Liver (tissue), 9 donors: Measurements from ENCODE around the gene ARL2. TPM values are rescaled to one million over a fixed set of nuclear protein-coding genes. Genes with fewer than 3 reads are reported as not detected.

ENCODE experiments used
- DNase-seq: peaks from one replicate; pipeline ENCODE4 v3.0.0-alpha.2; 2017; ENCODE audit warnings: low spot score
- H3K27ac ChIP-seq, 2 donors: one replicate each; pipeline ENCODE4 v1.7.0; 2013; ENCODE audit warnings: inconsistent platforms in 2 of 2, low read length in 2 of 2, control low read depth in 1 of 2, low read depth in 1 of 2, mild to moderate bottlenecking in 1 of 2
- H3K27me3 ChIP-seq, 4 donors: one replicate each; pipeline versions ENCODE4 v1.6.1 to v1.7.0; 2013; ENCODE audit warnings: low read length in 3 of 4, inconsistent platforms in 1 of 4, mild to moderate bottlenecking in 1 of 4, moderate library complexity in 1 of 4; ENCODE audit not compliant: control insufficient read depth in 4 of 4, insufficient read depth in 4 of 4
- H3K36me3 ChIP-seq, 4 donors: one replicate each; pipeline versions ENCODE4 v1.6.1 to v1.7.0; 2013; ENCODE audit warnings: low read length in 3 of 4, mild to moderate bottlenecking in 3 of 4, low read depth in 1 of 4, moderate library complexity in 1 of 4; ENCODE audit not compliant: control insufficient read depth in 4 of 4, insufficient read depth in 3 of 4
- H3K4me1 ChIP-seq, 4 donors: one replicate each; pipeline versions ENCODE4 v1.6.1 to v1.7.0; 2013; ENCODE audit warnings: low read length in 3 of 4, mild to moderate bottlenecking in 3 of 4, moderate library complexity in 1 of 4; ENCODE audit not compliant: control insufficient read depth in 4 of 4, insufficient read depth in 4 of 4
- H3K4me3 ChIP-seq, 3 donors: one replicate each; pipeline versions ENCODE4 v1.6.1 to v1.7.0; 2013; ENCODE audit warnings: low read length in 3 of 3, control low read depth in 1 of 3, low read depth in 1 of 3, mild to moderate bottlenecking in 1 of 3
- H3K9ac ChIP-seq, 2 donors: one replicate each; pipeline ENCODE4 v1.7.0; 2013; ENCODE audit warnings: low read length in 2 of 2, mild to moderate bottlenecking in 2 of 2, moderate library complexity in 2 of 2, control low read depth in 1 of 2, low read depth in 1 of 2
- H3K9me3 ChIP-seq, 4 donors: one replicate each; pipeline versions ENCODE4 v1.6.1 to v1.7.0; 2013; ENCODE audit warnings: low read length in 3 of 4; ENCODE audit not compliant: control insufficient read depth in 4 of 4
- CTCF ChIP-seq: fragments of 150-350 bp; IDR thresholded peaks from 2 replicates; pipeline ENCODE4 v1.5.1; 2017; ENCODE audit warnings: improper control_type of control experiment, low read depth, low read length; ENCODE audit not compliant: missing input control
- EGR1 ChIP-seq, 2 donors: IDR thresholded peaks; 2 replicates each; pipeline ENCODE4 v1.6.1; 2016 to 2018; ENCODE audit warnings: antibody characterized with exemption in 2 of 2, low read depth in 2 of 2
- FOXA2 ChIP-seq: IDR thresholded peaks from 2 replicates; pipeline ENCODE4 v1.6.1; 2016; ENCODE audit warnings: antibody characterized with exemption
- GABPA ChIP-seq, 2 donors: IDR thresholded peaks in 1 of 2; conservative IDR thresholded peaks in 1 of 2; 2 replicates each; pipeline ENCODE4 v1.6.1; 2016; ENCODE audit warnings: antibody characterized with exemption in 2 of 2, mild to moderate bottlenecking in 1 of 2, moderate library complexity in 1 of 2
- HNF4A ChIP-seq, 2 donors: conservative IDR thresholded peaks; 2 replicates each; pipeline ENCODE4 v1.6.1; 2016; ENCODE audit warnings: antibody characterized with exemption in 2 of 2, mild to moderate bottlenecking in 2 of 2
- HNF4G ChIP-seq: IDR thresholded peaks from 2 replicates; pipeline ENCODE4 v1.6.1; 2016; ENCODE audit warnings: antibody characterized with exemption
- JUND ChIP-seq, 2 donors: IDR thresholded peaks; 2 replicates each; pipeline ENCODE4 v1.6.1; 2016; ENCODE audit warnings: antibody characterized with exemption in 2 of 2
- NR2F2 ChIP-seq: IDR thresholded peaks from 2 replicates; pipeline ENCODE4 v1.6.1; 2016; ENCODE audit warnings: antibody characterized with exemption
- REST ChIP-seq: IDR thresholded peaks from 2 replicates; pipeline ENCODE4 v1.6.1; 2016; ENCODE audit warnings: antibody characterized with exemption, mild to moderate bottlenecking
- RXRA ChIP-seq, 2 donors: IDR thresholded peaks; 2 replicates each; pipeline ENCODE4 v1.6.1; 2017 to 2018; ENCODE audit warnings: antibody characterized with exemption in 2 of 2, mild to moderate bottlenecking in 1 of 2
- SP1 ChIP-seq: IDR thresholded peaks from 2 replicates; pipeline ENCODE4 v1.6.1; 2018; ENCODE audit warnings: antibody characterized with exemption, mild to moderate bottlenecking
- TAF1 ChIP-seq: conservative IDR thresholded peaks from 2 replicates; pipeline ENCODE4 v1.6.1; 2016; ENCODE audit warnings: antibody characterized with exemption, mild to moderate bottlenecking
- YY1 ChIP-seq: IDR thresholded peaks from 2 replicates; pipeline ENCODE4 v1.6.1; 2016; ENCODE audit warnings: antibody characterized with exemption, mild to moderate bottlenecking
- WGBS: extraction: QIAGEN DNeasy Blood & Tissue Kit; methylation state at CpG from one replicate; pipeline ENCODE4 v1.1.7; 2013; 5-methylcytosine and 5-hydroxymethylcytosine counted together
- polyA plus RNA-seq, 2 donors: library from polyadenylated mRNA; stranded (reverse) in 1 of 2; unstranded in 1 of 2; fragments of 200-250 nt in 1 of 2; fragments of >200 nt in 1 of 2; fragmentation: Nextera tagmentation in 1 of 2; extraction: Ambion mirVana in 1 of 2; gene quantifications; one replicate each; pipeline versions ENCODE4 v1.2.1 to v1.2.3, GENCODE V29; 2013 to 2015
- total RNA-seq, 2 donors: library from RNA; depleted of rRNA; stranded (reverse); fragments of >200 nt; gene quantifications; one replicate each; pipeline ENCODE4 v1.2.3, GENCODE V29; 2014
- TF ChIP-seq, protein P1 (sequence below): IDR thresholded peaks from 2 replicates; pipeline ENCODE4 v1.6.1; 2016; ENCODE audit warnings: antibody characterized with exemption
- donor health status: healthy.
- donor health status: healthy.
- donor health status: healthy.
- donor health status: healthy.
- donor health status: healthy.

The ARL2 gene
- total and polyA plus RNA-seq, 4 donors: 10.8 to 19.5 (median 15.0) TPM

GRCh38 chr11:65017937-65018336 is 4.0 kb downstream of the ARL2 start:
- Histone ChIP-seq H3K9ac (no peak overlapping the region), H3K9me3 (no peaks in the 10 kb centered on the region), H3K36me3 (peaks cover 2 to 7% (median 2%) of the 10 kb centered on the region in 4 donors), H3K27me3 (no peaks in the 10 kb centered on the region), H3K4me1 (peaks cover 0 to 16% (median 10%) of the 10 kb centered on the region in 4 donors), H3K4me3 (no peak overlapping the region), H3K27ac (no peak overlapping the region)
- no peak for TF ChIP-seq TAF1
- no peak for TF ChIP-seq HNF4G
- no peak for TF ChIP-seq GABPA (IDR thresholded peaks at IDR 0.05 in 1 of 2, conservative IDR thresholded peaks at IDR 0.05 in 1 of 2)
- TF ChIP-seq HNF4A (conservative IDR thresholded peaks at IDR 0.05): no peak
- TF ChIP-seq CTCF: no peak
- no peak for TF ChIP-seq SP1
- no peak for TF ChIP-seq YY1
- TF ChIP-seq FOXA2: no peak
- no peak for TF ChIP-seq EGR1 (IDR thresholded peaks at IDR 0.05; ENCODE audit: low read depth in 2 of 2)
- TF ChIP-seq NR2F2: no peak
- no peak for TF ChIP-seq JUND (IDR thresholded peaks at IDR 0.05)
- TF ChIP-seq REST: no peak
- DNase-seq: no peak
- WGBS: 97% methylated on average over 6 of the region's 6 CpGs

DNA sequence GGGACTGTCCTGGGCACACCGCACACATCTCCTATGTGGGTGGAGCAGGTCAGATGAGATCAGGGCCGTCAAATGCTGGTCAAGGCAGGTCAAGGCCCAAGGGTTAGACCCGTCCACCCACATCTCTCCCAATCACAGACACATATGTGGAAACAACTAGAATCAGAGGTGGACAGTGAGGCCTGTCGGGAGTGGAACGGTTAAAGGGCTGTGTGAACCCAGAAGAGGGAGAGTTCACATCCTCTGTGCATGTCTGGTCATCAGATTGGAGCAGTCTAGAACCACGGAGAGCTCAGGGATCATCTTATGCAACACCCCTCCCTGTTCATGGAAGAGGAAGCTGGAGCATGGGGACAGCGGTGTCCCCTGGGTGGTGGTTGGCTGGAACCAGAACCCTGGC is 5.9 kb downstream of the ARL2 start:
- peaks cover 2 to 7% (median 2%) of the 10 kb centered on the region in 4 donors for H3K36me3 ChIP-seq
- WGBS: 68% methylated on average over 7 of the region's 7 CpGs
- no peak overlapping the region for H3K27ac ChIP-seq
- H3K27me3 ChIP-seq: no peaks in the 10 kb centered on the region
- DNase-seq: no peak
- no peak for TF ChIP-seq FOXA2
- peak in 1 of 2 donors; percentile 37 for TF ChIP-seq RXRA (IDR thresholded peaks at IDR 0.05)
- no peak overlapping the region for H3K4me3 ChIP-seq
- no peak overlapping the region for H3K9ac ChIP-seq
- no peaks in the 10 kb centered on the region for H3K9me3 ChIP-seq
- peaks cover 3 to 8% (median 6%) of the 10 kb centered on the region in 4 donors for H3K4me1 ChIP-seq

GRCh38 chr11:65021003-65021402 is 7.0 kb downstream of the ARL2 start:
- Histone ChIP-seq H3K9ac (no peak overlapping the region), H3K27ac (no peak overlapping the region), H3K27me3 (no peaks in the 10 kb centered on the region), H3K9me3 (no peaks in the 10 kb centered on the region), H3K4me3 (no peak overlapping the region), H3K36me3 (peaks cover 2 to 7% (median 2%) of the 10 kb centered on the region in 4 donors), H3K4me1 (peaks cover 3 to 13% (median 8%) of the 10 kb centered on the region in 4 donors)
- 72% methylated on average over 3 of the region's 3 CpGs for WGBS
- DNase-seq: no peak
- TF ChIP-seq TAF1: no peak
- TF ChIP-seq, protein P1, sequence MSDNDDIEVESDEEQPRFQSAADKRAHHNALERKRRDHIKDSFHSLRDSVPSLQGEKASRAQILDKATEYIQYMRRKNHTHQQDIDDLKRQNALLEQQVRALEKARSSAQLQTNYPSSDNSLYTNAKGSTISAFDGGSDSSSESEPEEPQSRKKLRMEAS: no peak
- TF ChIP-seq SP1: no peak
- no peak for TF ChIP-seq YY1
- no peak for TF ChIP-seq HNF4G
